Measurements from ENCODE around the gene VPS13D.

VPS13D gene

GRCh38 chr1:12301518-12302237 lies 71.8 kb downstream of the VPS13D start:
- TF ChIP-seq MAX (IDR thresholded peaks at IDR 0.05; ENCODE audit: low read depth, low read length) (no peak), MYC (IDR thresholded peaks at IDR 0.05; ENCODE audit: low read depth, low read length) (no peak), POLR2A (IDR thresholded peaks at IDR 0.05; ENCODE audit: extremely low read depth, insufficient read length) (no peak), CTCF (IDR thresholded peaks at IDR 0.05; ENCODE audit: low read depth, low read length) (no peak)
- no peak for DNase-seq (ENCODE audit: low read depth)
- no peak overlapping the region for H3K4me3 ChIP-seq (ENCODE audit: low read depth, low read length)

- no peak for DNase-seq (ENCODE audit: low read depth)
- no peak for TF ChIP-seq MYC (IDR thresholded peaks at IDR 0.05; ENCODE audit: low read depth, low read length)
- TF ChIP-seq POLR2A (IDR thresholded peaks at IDR 0.05; ENCODE audit: extremely low read depth, insufficient read length) = no peak
- TF ChIP-seq MAX (IDR thresholded peaks at IDR 0.05; ENCODE audit: low read depth, low read length) = no peak
- TF ChIP-seq CTCF (IDR thresholded peaks at IDR 0.05; ENCODE audit: low read depth, low read length) = no peak
- no peak overlapping the region for H3K4me3 ChIP-seq (ENCODE audit: low read depth, low read length)
Measured at GRCh38 chr1:12302798-12303447, 73.1 kb downstream of the VPS13D start.

GRCh38 chr1:12305377-12305776 lies 75.5 kb downstream of the VPS13D start:
- no peak overlapping the region for H3K4me3 ChIP-seq (ENCODE audit: low read depth, low read length)
- TF ChIP-seq CTCF (IDR thresholded peaks at IDR 0.05; ENCODE audit: low read depth, low read length) (no peak), MYC (IDR thresholded peaks at IDR 0.05; ENCODE audit: low read depth, low read length) (no peak), MAX (IDR thresholded peaks at IDR 0.05; ENCODE audit: low read depth, low read length) (no peak), POLR2A (IDR thresholded peaks at IDR 0.05; ENCODE audit: extremely low read depth, insufficient read length) (no peak)
- no peak for DNase-seq (ENCODE audit: low read depth)

- no peak for DNase-seq (ENCODE audit: low read depth)
Measured at GRCh38 chr1:12309783-12310742, 80.2 kb downstream of the VPS13D start.

More at GRCh38 chr1:12309783-12310742, 80.2 kb downstream of the VPS13D start:
- no peak for TF ChIP-seq MAX (IDR thresholded peaks at IDR 0.05; ENCODE audit: low read depth, low read length)
- TF ChIP-seq MYC (IDR thresholded peaks at IDR 0.05; ENCODE audit: low read depth, low read length) = no peak
- no peak for TF ChIP-seq CTCF (IDR thresholded peaks at IDR 0.05; ENCODE audit: low read depth, low read length)
- no peak for TF ChIP-seq POLR2A (IDR thresholded peaks at IDR 0.05; ENCODE audit: extremely low read depth, insufficient read length)
- no peak overlapping the region for H3K4me3 ChIP-seq (ENCODE audit: low read depth, low read length)
